K562 (cell line): ENCODE results near the gene NOD1. TPM values are rescaled to one million over a fixed set of nuclear protein-coding genes. Genes with fewer than 3 reads are reported as not detected.

ENCODE experiments used
- ATAC-seq: fragments of 200-7000 bp; cut with Tn5 transposase; 3 replicates; pipeline ENCODE4 v1.9.1; 2020; ENCODE audit warnings: moderate library complexity
- BruUV-seq: library from RNA; stranded (reverse); fragments of 400-500 nt; replicated peaks from 2 replicates; lab custom pipeline; 2021; lab: Mats Ljungman, UMichigan
- CTCF ChIA-PET: fragments of 300-600 bp; formaldehyde crosslinking; extraction: SDS; loops from one replicate; lab custom pipeline; 2021; ENCODE audit warnings: low intra/inter-chr PET ratio; lab: Yijun Ruan, JAX
- POLR2A ChIA-PET: fragments of 300-600, 350-650 bp; sonication (Branson Sonifier 250); formaldehyde crosslinking; extraction: SDS; loops from one replicate; lab custom pipeline; 2021; ENCODE audit warnings: antibody characterized with exemption, inconsistent platforms; lab: Yijun Ruan, JAX
- DNase-seq, 4 experiments: peaks; one replicate each; pipeline versions ENCODE4 v3.0.0 to v3.0.0-alpha.2; 2011 to 2018; ENCODE audit warnings: low spot score in 3 of 4, mixed read lengths in 3 of 4; ENCODE audit errors: extremely low read depth in 1 of 4
- FAIRE-seq: peaks from 2 replicates; lab custom pipeline; 2011; peaks lifted over from hg19 to GRCh38; lab: Jason Lieb, UNC
- H2AFZ ChIP-seq: 2 replicates; pipeline ENCODE4 v1.6.0; 2011; ENCODE audit warnings: low read depth, low read length, control low read depth, inconsistent platforms
- H3K27ac ChIP-seq: fragments of 200-600 bp; 3 replicates; pipeline ENCODE4 v1.8.0; 2011; ENCODE audit warnings: low read depth, mild to moderate bottlenecking, control low read depth, inconsistent platforms, low read length, moderate library complexity, mixed read lengths; ENCODE audit errors: extremely low read depth
- H3K27me3 ChIP-seq, 2 experiments: fragments of 300-600 bp in 1 of 2; 2 replicates in 1 of 2; 3 replicates in 1 of 2; pipeline versions ENCODE4 v1.6.0 to v1.8.0; 2011; ENCODE audit warnings: inconsistent platforms in 2 of 2, low read length in 2 of 2, mild to moderate bottlenecking in 1 of 2, mixed read lengths in 1 of 2, moderate library complexity in 1 of 2; ENCODE audit not compliant: control insufficient read depth in 2 of 2, insufficient read depth in 2 of 2
- H3K36me3 ChIP-seq: fragments of 300-600 bp; 3 replicates; pipeline ENCODE4 v1.8.0; 2011; ENCODE audit warnings: mild to moderate bottlenecking, low read length, inconsistent platforms; ENCODE audit not compliant: control insufficient read depth, insufficient read depth
- H3K4me1 ChIP-seq, 2 experiments: fragments of 200-600 bp in 1 of 2; replicated peaks in 1 of 2; 2 replicates in 1 of 2; 3 replicates in 1 of 2; pipeline versions ENCODE4 v1.5.1 to v1.8.0; 2011; ENCODE audit warnings: inconsistent platforms in 2 of 2, low read length in 2 of 2, mild to moderate bottlenecking in 1 of 2, mixed read lengths in 1 of 2, moderate library complexity in 1 of 2; ENCODE audit not compliant: control insufficient read depth in 2 of 2, insufficient read depth in 2 of 2
- H3K4me2 ChIP-seq: 2 replicates; pipeline ENCODE4 v1.6.1; 2011; ENCODE audit warnings: low read length, control low read depth, inconsistent platforms, mixed read lengths; ENCODE audit not compliant: insufficient read depth
- H3K4me3 ChIP-seq: fragments of 200-600 bp; sonication (generic), shearing (Covaris generic); 2 replicates; pipeline ENCODE4 v1.5.1; 2016; ENCODE audit warnings: control low read depth, inconsistent platforms
- H3K79me2 ChIP-seq: fragments of 200-600 bp; 3 replicates; pipeline ENCODE4 v1.8.0; 2011; ENCODE audit warnings: low read length, inconsistent platforms; ENCODE audit not compliant: control insufficient read depth, insufficient read depth
- H3K9ac ChIP-seq, 2 experiments: 2 replicates each; pipeline versions ENCODE4 v1.6.0 to v1.6.1; 2011; ENCODE audit warnings: low read depth in 2 of 2, low read length in 2 of 2, control low read depth in 1 of 2, inconsistent platforms in 1 of 2, mild to moderate bottlenecking in 1 of 2, mixed read lengths in 1 of 2; ENCODE audit not compliant: insufficient read depth in 1 of 2
- H3K9me1 ChIP-seq: one replicate; pipeline ENCODE4 v1.6.0; 2011; ENCODE audit warnings: inconsistent platforms, mild to moderate bottlenecking, low read length, moderate library complexity; ENCODE audit not compliant: control insufficient read depth, insufficient read depth
- H3K9me3 ChIP-seq: replicated peaks from 2 replicates; pipeline ENCODE4 v1.5.1; 2011; ENCODE audit warnings: low read depth, low read length, inconsistent platforms; ENCODE audit not compliant: control insufficient read depth, insufficient read depth
- H4K20me1 ChIP-seq: replicated peaks from 2 replicates; pipeline ENCODE4 v1.6.1; 2011; ENCODE audit warnings: low read length, inconsistent platforms, mixed read lengths; ENCODE audit not compliant: control insufficient read depth, insufficient read depth
- HCFC1 ChIP-seq: IDR thresholded peaks from 2 replicates; pipeline ENCODE4 v1.6.1; 2012; ENCODE audit warnings: low read depth, low read length, improper control_type of control experiment
- HNRNPLL ChIP-seq: fragments of 200-400 bp; formaldehyde crosslinking; IDR thresholded peaks from 2 replicates; pipeline ENCODE4 v1.6.1; 2017; ENCODE audit warnings: low read length, low read depth, mild to moderate bottlenecking; ENCODE audit not compliant: poor library complexity, severe bottlenecking
- KLF13 ChIP-seq: fragments of 450-650 bp; IDR thresholded peaks from 2 replicates; pipeline ENCODE4 v1.6.1; 2016; ENCODE audit warnings: missing genetic modification characterization, low read depth, mild to moderate bottlenecking, missing compliant biosample characterization, moderate library complexity, borderline replicate concordance
- NCOA1 ChIP-seq: fragments of 450-650 bp; IDR thresholded peaks from 2 replicates; pipeline ENCODE4 v1.6.1; 2016; ENCODE audit warnings: low read depth
- SRF ChIP-seq, 2 experiments: fragments of 250-450, 450-650 bp in 1 of 2; sonication (Bioruptor Pico) in 1 of 2; sonication (generic) in 1 of 2; formaldehyde crosslinking; IDR thresholded peaks; 2 replicates each; pipeline versions ENCODE4 v1.5.0 to v1.5.1; 2020 to 2022; ENCODE audit warnings: mild to moderate bottlenecking in 1 of 2, missing genetic modification reagents in 1 of 2
- SUPT5H ChIP-seq: fragments of 450-650 bp; IDR thresholded peaks from 2 replicates; pipeline ENCODE4 v1.6.1; 2016
- U2AF1 ChIP-seq: fragments of 200-400 bp; formaldehyde crosslinking; optimal IDR thresholded peaks from 2 replicates; pipeline ENCODE3; 2017; ENCODE audit warnings: mild to moderate bottlenecking, low read depth, low read length, moderate library complexity
- ZKSCAN1 ChIP-seq: fragments of 150-350 bp; IDR thresholded peaks from 2 replicates; pipeline ENCODE4 v1.6.1; 2016; ENCODE audit warnings: low read depth, low read length
- ZNF146 ChIP-seq: IDR thresholded peaks from one replicate; pipeline ENCODE4 v1.6.1; 2018; ENCODE audit warnings: missing compliant biosample characterization; ENCODE audit not compliant: unreplicated experiment
- ZNF23 ChIP-seq: fragments of 250-450 bp; sonication (Bioruptor Pico); IDR thresholded peaks from 2 replicates; pipeline ENCODE4 v1.4.0; 2020; ENCODE audit warnings: mild to moderate bottlenecking
- ZNF507 ChIP-seq: conservative IDR thresholded peaks from 2 replicates; pipeline ENCODE4 v1.6.1; 2017; ENCODE audit warnings: missing genetic modification characterization, missing compliant biosample characterization
- WGBS: fragments of 100-300 bp; shearing (Covaris generic); methylation state at CpG from one replicate; pipeline ENCODE4 v1.1.6; 2016; ENCODE audit warnings: low coverage, mixed read lengths; ENCODE audit not compliant: insufficient coverage; ENCODE audit errors: missing lambda C conversion rate; 5-methylcytosine and 5-hydroxymethylcytosine counted together
- in situ Hi-C: fragments of 300-500 bp; cut with MboI; formaldehyde crosslinking; loops from 4 replicates; pipeline ENCODE4 v1.15.0; 2018; ENCODE audit warnings: inconsistent platforms, mixed read lengths
- intact Hi-C: fragments of 100-400 bp; cut with micrococcal nuclease; formaldehyde crosslinking; loops from 2 replicates; pipeline ENCODE4 v1.14.2; 2022
- polyA plus RNA-seq, 8 experiments: library from polyadenylated mRNA; depleted of rRNA in 4 of 8; stranded (reverse) in 5 of 8; unstranded in 3 of 8; fragments of >200 nt; fragmentation: Nextera tagmentation in 2 of 8; fragmentation: Illumina TruSeq in 1 of 8; extraction: Ambion mirVana in 2 of 8; extraction: Trizol in 1 of 8; gene quantifications; 2 replicates each; pipeline versions ENCODE4 v1.2.1 to v1.2.3, GENCODE V29; 2011 to 2014; ENCODE audit warnings: inconsistent platforms in 1 of 8, missing spikeins in 1 of 8
- total RNA-seq, 7 experiments: library from RNA; depleted of rRNA in 6 of 7; stranded (reverse); fragments of >200 nt in 6 of 7; fragmentation: Illumina TruSeq in 2 of 7; extraction: Trizol in 2 of 7; gene quantifications; 2 replicates each; pipeline versions ENCODE4 v1.2.1 to v1.2.3, GENCODE V29; 2011 to 2021; ENCODE audit warnings: low replicate concordance in 1 of 7
- TF ChIP-seq, protein P1 (sequence below): fragments of 450-650 bp; IDR thresholded peaks from 2 replicates; pipeline ENCODE4 v1.6.1; 2016; ENCODE audit warnings: mild to moderate bottlenecking
- TF ChIP-seq, protein P2 (sequence below): fragments of 450-650 bp; IDR thresholded peaks from 2 replicates; pipeline ENCODE4 v1.6.1; 2016; ENCODE audit warnings: low read depth, mild to moderate bottlenecking, moderate library complexity
- TF ChIP-seq, protein P3 (sequence below): fragments of 450-650 bp; IDR thresholded peaks from 2 replicates; pipeline ENCODE4 v1.6.1; 2014; ENCODE audit warnings: low read depth, mild to moderate bottlenecking, moderate library complexity, borderline replicate concordance

Gene NOD1
- total and polyA plus RNA-seq, 9 of the 15 experiments (the other 6 are each of a cell fraction or from before 2014, with no cell fraction given) = 0.34 to 7.1 (median 4.7) TPM

DNA sequence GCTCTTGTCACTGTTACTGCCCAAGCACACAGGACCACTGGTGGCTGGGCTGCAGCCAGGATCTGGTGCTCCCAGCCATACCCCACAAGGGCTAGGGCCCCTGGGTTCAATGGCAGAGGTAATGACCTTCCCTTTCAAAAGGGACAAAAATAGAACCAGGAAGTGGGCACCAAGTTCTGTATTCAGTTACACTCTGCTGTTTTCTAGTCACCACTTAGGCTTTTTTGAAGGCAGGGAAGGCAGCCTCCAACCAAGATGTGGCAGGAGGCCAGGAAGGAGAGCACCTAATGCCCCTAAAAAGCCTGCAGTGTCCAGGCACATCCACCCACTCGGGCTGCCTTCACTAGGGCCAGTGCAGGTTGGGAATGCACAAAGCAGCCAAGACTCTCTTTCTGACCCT is 47.8 kb downstream of the NOD1 start:
- H3K4me3 ChIP-seq = no peak overlapping the region
- H3K27me3 ChIP-seq = no peaks in the 10 kb centered on the region
- 36% methylated on average over 1 of the region's 1 CpG for WGBS
- POLR2A ChIA-PET = no interaction called here
- no peaks in the 10 kb centered on the region for H3K9me3 ChIP-seq
- peak overlapping the region in 1 of 2 experiments; percentile 62; a peak in 1 of 4 replicates for H3K9ac ChIP-seq
- no peaks in the 10 kb centered on the region for H3K9me1 ChIP-seq
- no TSS peak for BruUV-seq
- H3K36me3 ChIP-seq = peaks cover 2% of the 10 kb centered on the region; the same call in 1 of the 3 replicates
- H3K27ac ChIP-seq = no peak overlapping the region
- DNase-seq = no peak
- H4K20me1 ChIP-seq = no peaks in the 10 kb centered on the region
- CTCF ChIA-PET = no interaction called here
- ATAC-seq = no peak
- in situ Hi-C loops = no loop called here
- intact Hi-C loops = no loop called here
- TF ChIP-seq NCOA1 = no peak
- no peak for TF ChIP-seq SUPT5H
- TF ChIP-seq ZNF146 = no peak
- TF ChIP-seq KLF13 (tag) = no peak
- no peak for TF ChIP-seq ZKSCAN1
- TF ChIP-seq, protein P1, sequence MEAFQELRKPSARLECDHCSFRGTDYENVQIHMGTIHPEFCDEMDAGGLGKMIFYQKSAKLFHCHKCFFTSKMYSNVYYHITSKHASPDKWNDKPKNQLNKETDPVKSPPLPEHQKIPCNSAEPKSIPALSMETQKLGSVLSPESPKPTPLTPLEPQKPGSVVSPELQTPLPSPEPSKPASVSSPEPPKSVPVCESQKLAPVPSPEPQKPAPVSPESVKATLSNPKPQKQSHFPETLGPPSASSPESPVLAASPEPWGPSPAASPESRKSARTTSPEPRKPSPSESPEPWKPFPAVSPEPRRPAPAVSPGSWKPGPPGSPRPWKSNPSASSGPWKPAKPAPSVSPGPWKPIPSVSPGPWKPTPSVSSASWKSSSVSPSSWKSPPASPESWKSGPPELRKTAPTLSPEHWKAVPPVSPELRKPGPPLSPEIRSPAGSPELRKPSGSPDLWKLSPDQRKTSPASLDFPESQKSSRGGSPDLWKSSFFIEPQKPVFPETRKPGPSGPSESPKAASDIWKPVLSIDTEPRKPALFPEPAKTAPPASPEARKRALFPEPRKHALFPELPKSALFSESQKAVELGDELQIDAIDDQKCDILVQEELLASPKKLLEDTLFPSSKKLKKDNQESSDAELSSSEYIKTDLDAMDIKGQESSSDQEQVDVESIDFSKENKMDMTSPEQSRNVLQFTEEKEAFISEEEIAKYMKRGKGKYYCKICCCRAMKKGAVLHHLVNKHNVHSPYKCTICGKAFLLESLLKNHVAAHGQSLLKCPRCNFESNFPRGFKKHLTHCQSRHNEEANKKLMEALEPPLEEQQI = no peak
- TF ChIP-seq HNRNPLL = no peak
- no peak for TF ChIP-seq HCFC1
- TF ChIP-seq SRF (CRISPR knock-in tag; IDR thresholded peaks at IDR 0.05) = no peak
- no peak for TF ChIP-seq ZNF507 (tag)
- no peak for TF ChIP-seq ZNF23 (CRISPR knock-in tag)
- TF ChIP-seq, protein P2, sequence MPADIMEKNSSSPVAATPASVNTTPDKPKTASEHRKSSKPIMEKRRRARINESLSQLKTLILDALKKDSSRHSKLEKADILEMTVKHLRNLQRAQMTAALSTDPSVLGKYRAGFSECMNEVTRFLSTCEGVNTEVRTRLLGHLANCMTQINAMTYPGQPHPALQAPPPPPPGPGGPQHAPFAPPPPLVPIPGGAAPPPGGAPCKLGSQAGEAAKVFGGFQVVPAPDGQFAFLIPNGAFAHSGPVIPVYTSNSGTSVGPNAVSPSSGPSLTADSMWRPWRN = no peak
- TF ChIP-seq U2AF1 = no peak
- TF ChIP-seq, protein P3, sequence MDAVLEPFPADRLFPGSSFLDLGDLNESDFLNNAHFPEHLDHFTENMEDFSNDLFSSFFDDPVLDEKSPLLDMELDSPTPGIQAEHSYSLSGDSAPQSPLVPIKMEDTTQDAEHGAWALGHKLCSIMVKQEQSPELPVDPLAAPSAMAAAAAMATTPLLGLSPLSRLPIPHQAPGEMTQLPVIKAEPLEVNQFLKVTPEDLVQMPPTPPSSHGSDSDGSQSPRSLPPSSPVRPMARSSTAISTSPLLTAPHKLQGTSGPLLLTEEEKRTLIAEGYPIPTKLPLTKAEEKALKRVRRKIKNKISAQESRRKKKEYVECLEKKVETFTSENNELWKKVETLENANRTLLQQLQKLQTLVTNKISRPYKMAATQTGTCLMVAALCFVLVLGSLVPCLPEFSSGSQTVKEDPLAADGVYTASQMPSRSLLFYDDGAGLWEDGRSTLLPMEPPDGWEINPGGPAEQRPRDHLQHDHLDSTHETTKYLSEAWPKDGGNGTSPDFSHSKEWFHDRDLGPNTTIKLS = no peak
- H2AFZ ChIP-seq = no peak overlapping the region
- no peaks in the 10 kb centered on the region; a peak in 1 of 5 replicates for H3K4me1 ChIP-seq
- no peak for FAIRE-seq
- no peaks in the 10 kb centered on the region for H3K79me2 ChIP-seq
- H3K4me2 ChIP-seq = no peak overlapping the region
